ENCODE data around the gene EXT2. TPM values are rescaled to one million over a fixed set of nuclear protein-coding genes. Genes with fewer than 3 reads are reported as not detected.

The EXT2 gene
- total RNA-seq, 6 experiments from 2014 or later: 105 to 130 (median 118) TPM

GRCh38 chr11:44116234-44116830 is 20.9 kb downstream of the EXT2 start:
- Mint-ChIP-seq H3K9me3 (no peaks in the 10 kb centered on the region), H3K4me1 (ENCODE audit: low read depth) (peaks cover 23% of the 10 kb centered on the region), H3K36me3 (ENCODE audit: low read depth) (peaks cover 18% of the 10 kb centered on the region; the same call in 1 of the 2 replicates), H3K27ac (no peak overlapping the region), H3K4me3 (no peak overlapping the region), H3K27me3 (ENCODE audit: insufficient read depth) (no peaks in the 10 kb centered on the region; the same call in 1 of the 2 replicates)
- no peak for DNase-seq
- TF ChIP-seq CTCF (IDR thresholded peaks at IDR 0.05): no peak

GRCh38 chr11:44120169-44120568 is 24.7 kb downstream of the EXT2 start:
- peak; percentile 64 for TF ChIP-seq CTCF (IDR thresholded peaks at IDR 0.05)
- H3K4me1 Mint-ChIP-seq (ENCODE audit: low read depth): no peaks in the 10 kb centered on the region
- no peak for DNase-seq
- no peaks in the 10 kb centered on the region for H3K9me3 Mint-ChIP-seq
- H3K36me3 Mint-ChIP-seq (ENCODE audit: low read depth): peaks cover 9% of the 10 kb centered on the region; the same call in 1 of the 2 replicates
- no peaks in the 10 kb centered on the region; the same call in 1 of the 2 replicates for H3K27me3 Mint-ChIP-seq (ENCODE audit: insufficient read depth)
- no peak overlapping the region for H3K27ac Mint-ChIP-seq
- H3K4me3 Mint-ChIP-seq: no peak overlapping the region

- Mint-ChIP-seq H3K27ac (no peak overlapping the region), H3K4me3 (no peak overlapping the region), H3K4me1 (ENCODE audit: low read depth) (no peaks in the 10 kb centered on the region), H3K36me3 (ENCODE audit: low read depth) (0 out of 2 replicates have a peak, but pooled peaks cover 6% of the 10 kb centered on the region), H3K27me3 (ENCODE audit: insufficient read depth) (no peaks in the 10 kb centered on the region; the same call in 1 of the 2 replicates), H3K9me3 (no peaks in the 10 kb centered on the region)
- DNase-seq: no peak
- TF ChIP-seq CTCF (IDR thresholded peaks at IDR 0.05): no peak
These were observed 30.1 kb downstream of the EXT2 start for GRCh38 chr11:44125598-44125997.

GRCh38 chr11:44126304-44126703 is 30.8 kb downstream of the EXT2 start:
- H3K4me1 Mint-ChIP-seq (ENCODE audit: low read depth): no peaks in the 10 kb centered on the region
- H3K27me3 Mint-ChIP-seq (ENCODE audit: insufficient read depth): no peaks in the 10 kb centered on the region
- 0 out of 2 replicates have a peak, but pooled peaks cover 10% of the 10 kb centered on the region for H3K36me3 Mint-ChIP-seq (ENCODE audit: low read depth)
- H3K4me3 Mint-ChIP-seq: no peak overlapping the region
- no peak overlapping the region for H3K27ac Mint-ChIP-seq
- no peak for DNase-seq
- no peaks in the 10 kb centered on the region for H3K9me3 Mint-ChIP-seq
- TF ChIP-seq CTCF (IDR thresholded peaks at IDR 0.05): no peak

- TF ChIP-seq CTCF (IDR thresholded peaks at IDR 0.05): no peak
- DNase-seq: no peak
- no peaks in the 10 kb centered on the region for H3K4me1 Mint-ChIP-seq (ENCODE audit: low read depth)
- H3K27ac Mint-ChIP-seq: no peak overlapping the region
- no peaks in the 10 kb centered on the region for H3K9me3 Mint-ChIP-seq
- H3K4me3 Mint-ChIP-seq: no peak overlapping the region
- H3K27me3 Mint-ChIP-seq (ENCODE audit: insufficient read depth): no peaks in the 10 kb centered on the region
- 0 out of 2 replicates have a peak, but pooled peaks cover 11% of the 10 kb centered on the region for H3K36me3 Mint-ChIP-seq (ENCODE audit: low read depth)
These were observed 31.7 kb downstream of the EXT2 start for GRCh38 chr11:44127130-44127529.

Measured in HFFc6 (cell line).